Measurements from ENCODE around the gene OR9Q1.
"Not testable (repeated sequence)": the region's sequence is repeated elsewhere in the genome, so short reads cannot be mapped to it uniquely, and the experiment has no call there.

OR9Q1 gene, protein sequence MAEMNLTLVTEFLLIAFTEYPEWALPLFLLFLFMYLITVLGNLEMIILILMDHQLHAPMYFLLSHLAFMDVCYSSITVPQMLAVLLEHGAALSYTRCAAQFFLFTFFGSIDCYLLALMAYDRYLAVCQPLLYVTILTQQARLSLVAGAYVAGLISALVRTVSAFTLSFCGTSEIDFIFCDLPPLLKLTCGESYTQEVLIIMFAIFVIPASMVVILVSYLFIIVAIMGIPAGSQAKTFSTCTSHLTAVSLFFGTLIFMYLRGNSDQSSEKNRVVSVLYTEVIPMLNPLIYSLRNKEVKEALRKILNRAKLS

DNA sequence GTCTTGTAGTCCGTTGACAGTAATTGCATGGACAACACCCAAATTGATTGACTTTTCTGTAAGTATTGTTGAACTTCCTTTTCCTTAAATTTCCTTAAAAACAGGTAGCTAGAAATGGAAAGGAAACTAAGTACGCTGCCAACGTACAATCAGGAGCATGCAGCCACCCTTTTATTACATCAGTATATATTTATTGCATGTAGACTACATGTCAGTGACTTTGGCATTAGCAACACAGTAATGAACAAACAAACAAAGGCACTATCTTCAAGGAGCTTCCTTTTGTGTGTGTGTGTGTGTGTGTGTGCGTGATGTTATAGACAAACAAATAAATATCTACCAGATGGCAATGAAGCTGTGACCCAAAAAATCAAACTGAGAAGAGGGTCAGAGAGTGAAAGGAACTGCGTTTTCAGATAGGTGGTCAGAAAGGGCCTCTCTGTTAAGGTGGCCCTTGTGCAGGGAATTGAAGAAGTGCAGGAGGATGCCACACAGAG, at the start of gene OR9Q1:
TSS of gene OR9Q1 (plus strand) at position 447 of the 497 bp plus-strand sequence. CDS start 155,564 bp downstream, outside the sequence.
- DNase-seq: no peak

GRCh38 chr11:57974132-57974531, 49.5 kb upstream of the OR9Q1 start:
- DNase-seq: no peak

- DNase-seq: no peak
Observed at GRCh38 chr11:57974848-57975601, 48.7 kb upstream of the OR9Q1 start.

DNA sequence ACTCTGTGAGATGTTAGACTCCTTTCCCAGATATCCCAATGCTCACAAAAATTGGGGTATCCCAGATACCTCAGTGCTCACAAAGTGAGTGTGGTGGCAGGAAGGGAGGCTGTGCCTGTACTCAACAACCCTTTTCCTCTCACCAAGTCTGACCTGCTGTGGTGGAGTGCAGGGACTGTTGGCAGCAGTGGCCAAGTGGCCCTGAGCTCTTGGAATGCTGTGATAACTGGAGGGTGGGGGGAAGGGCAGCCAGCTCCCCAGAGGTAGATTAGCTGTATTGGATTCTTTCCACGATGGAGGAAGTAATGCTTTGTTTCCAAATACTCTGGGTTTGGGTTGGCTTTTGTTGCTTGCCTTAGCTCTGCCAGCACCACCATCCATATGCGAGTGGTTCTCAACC, 46.0 kb upstream of the OR9Q1 start:
- DNase-seq: no peak

GRCh38 chr11:57978686-57979531, 44.8 kb upstream of the OR9Q1 start:
- no peak for DNase-seq

DNA sequence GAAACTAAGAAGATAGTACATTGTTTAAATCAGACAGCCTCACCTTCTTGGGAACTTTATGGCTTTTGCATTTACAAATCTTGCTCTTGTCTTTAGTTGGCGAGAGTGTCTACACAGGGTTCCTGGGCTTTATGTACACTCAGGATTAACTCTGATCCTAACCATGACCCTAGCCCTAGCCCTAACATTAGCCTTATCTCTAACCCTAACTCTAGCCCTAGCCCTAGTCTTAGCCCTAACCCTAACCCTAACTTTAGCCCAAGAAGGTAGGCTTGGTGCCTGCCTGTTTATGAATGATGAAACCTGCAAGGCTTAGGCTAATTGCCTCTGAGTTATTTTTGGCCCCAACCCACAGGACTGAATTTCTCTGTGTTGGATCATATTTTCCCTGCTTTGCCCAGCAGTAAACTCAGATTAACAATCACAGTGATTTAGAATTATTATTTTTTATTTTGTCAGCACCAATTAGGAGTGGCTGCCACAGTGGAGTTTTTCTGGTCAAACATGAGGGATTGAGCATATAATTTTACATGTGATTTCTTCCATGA, 44.1 kb upstream of the OR9Q1 start:
- DNase-seq: no peak

GRCh38 chr11:57980201-57980600, 43.5 kb upstream of the OR9Q1 start:
- no peak for DNase-seq

DNA sequence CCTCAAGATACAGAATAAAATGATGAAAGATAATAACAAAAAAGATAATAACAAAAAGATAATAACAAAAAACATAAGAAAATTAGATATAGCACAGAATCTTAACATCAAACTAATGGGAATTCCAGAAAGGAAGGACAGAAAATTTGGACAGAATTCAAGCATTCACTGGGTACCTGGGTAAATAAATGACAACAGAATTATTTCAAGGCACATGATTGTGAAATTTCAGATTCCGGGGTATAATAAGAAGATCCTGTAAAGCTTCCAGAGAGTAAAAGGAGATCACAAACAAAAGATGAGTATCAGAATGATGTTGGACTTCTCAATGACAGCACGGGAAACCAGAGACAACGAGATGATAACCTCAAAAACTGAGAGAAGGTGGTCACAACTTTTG, 42.1 kb upstream of the OR9Q1 start:
- no peak for DNase-seq

DNA sequence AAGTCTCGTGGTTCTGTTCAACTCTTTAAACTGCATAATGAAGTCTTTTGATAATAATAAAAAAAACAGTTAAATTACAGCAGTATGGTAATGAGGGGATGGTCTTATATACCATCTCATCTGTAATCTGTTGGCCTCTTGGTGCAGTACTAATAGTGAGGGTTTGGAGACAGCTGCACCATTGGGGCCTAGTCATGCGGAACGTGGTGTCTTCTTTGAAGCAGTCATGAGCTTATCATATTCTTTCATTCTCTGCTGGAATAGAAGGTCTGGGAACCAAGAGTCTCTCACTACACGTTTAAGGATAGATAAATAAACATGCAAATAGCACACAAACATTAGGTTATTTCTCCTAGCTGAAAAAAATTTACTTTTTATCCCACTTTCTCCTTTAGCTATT, 40.9 kb upstream of the OR9Q1 start:
- no peak for DNase-seq

- DNase-seq: no peak
Observed at GRCh38 chr11:57983191-57983590, 40.5 kb upstream of the OR9Q1 start.

- not testable (repeated sequence) for DNase-seq
Observed at GRCh38 chr11:57999523-57999922, 24.2 kb upstream of the OR9Q1 start.

DNA sequence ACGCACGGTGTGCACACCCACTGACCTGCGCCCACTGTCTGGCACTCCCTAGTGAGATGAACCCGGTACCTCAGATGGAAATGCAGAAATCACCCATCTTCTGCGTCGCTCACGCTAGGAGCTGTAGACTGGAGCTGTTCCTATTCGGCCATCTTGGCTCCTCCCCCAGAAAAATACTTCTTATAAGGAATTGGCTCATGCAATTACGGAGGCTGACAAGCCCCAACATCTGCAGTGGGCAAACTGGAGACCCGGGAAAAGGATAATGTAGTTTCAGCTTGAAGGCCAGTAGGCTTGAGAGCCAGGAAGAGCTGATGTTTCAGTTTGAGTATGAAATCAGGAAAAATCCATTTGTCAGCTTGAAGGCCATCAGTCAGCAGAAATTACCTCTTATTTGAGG, 23.7 kb upstream of the OR9Q1 start:
- DNase-seq: not testable (repeated sequence)

- DNase-seq: no peak
Observed at GRCh38 chr11:58000699-58001098, 23.0 kb upstream of the OR9Q1 start.

GRCh38 chr11:58003036-58003435, 20.6 kb upstream of the OR9Q1 start:
- no peak for DNase-seq

DNA sequence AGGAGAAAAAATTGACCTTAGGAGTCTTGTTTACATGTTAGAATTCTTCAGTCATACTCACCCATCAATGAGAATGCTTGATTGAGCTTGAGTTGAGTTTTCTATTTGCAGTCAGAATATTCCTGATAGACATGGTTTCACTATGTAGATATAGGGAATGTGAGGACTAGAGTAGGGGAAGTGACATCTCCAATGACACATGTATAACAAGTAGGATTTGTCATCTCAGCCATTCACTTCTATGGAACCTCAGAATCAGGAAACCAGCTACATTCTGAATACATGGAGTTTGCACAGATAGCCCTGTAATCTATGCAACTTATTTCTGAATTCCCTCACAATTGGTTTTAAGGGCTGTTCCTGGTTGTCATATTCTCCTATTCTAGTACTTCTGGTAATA, 20.1 kb upstream of the OR9Q1 start:
- no peak for DNase-seq

- no peak for DNase-seq
Observed at GRCh38 chr11:58004664-58005063, 19.0 kb upstream of the OR9Q1 start.

- DNase-seq: no peak
Observed at GRCh38 chr11:58006940-58007339, 16.7 kb upstream of the OR9Q1 start.

GRCh38 chr11:58011771-58012170, 11.9 kb upstream of the OR9Q1 start:
- no peak for DNase-seq

GRCh38 chr11:58024601-58025091, 965 bp downstream of the OR9Q1 start:
- DNase-seq: no peak

GRCh38 chr11:58027341-58027740, 3.7 kb downstream of the OR9Q1 start:
- DNase-seq: no peak

DNA sequence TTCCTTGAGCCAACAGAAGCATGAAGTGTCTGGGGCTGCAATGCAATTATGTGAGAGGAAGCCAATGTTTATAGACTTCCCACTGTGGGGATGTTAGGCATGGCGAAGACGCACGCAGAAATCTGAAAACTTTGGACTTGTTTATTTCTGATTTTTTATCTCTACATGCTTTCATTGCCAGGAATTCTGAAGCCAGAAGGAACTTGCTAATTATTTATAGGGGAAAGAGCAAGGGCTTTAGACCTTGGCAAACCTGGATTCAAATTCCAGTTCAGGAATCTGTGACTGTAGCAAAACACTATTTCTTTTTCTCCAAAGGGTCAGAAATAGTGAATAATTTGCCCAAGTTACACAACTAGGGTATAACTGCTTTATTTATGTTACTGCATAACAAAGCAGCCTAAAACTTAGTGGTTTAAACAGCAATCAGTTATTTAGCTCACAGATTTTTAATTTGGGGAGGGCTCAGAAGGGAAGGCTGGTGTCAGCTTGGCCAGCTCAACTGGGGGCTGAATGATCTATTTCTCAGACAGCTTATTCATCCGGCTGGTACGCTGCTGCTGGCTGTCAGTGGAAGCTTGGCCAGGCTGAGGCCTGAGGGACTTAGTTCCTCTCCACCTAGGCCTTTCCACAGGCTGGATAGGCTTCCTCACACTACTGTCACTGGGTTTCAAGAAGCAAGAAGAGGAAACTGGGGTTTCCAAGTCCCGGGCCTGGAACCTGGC, 5.2 kb downstream of the OR9Q1 start:
- no peak for DNase-seq

DNA sequence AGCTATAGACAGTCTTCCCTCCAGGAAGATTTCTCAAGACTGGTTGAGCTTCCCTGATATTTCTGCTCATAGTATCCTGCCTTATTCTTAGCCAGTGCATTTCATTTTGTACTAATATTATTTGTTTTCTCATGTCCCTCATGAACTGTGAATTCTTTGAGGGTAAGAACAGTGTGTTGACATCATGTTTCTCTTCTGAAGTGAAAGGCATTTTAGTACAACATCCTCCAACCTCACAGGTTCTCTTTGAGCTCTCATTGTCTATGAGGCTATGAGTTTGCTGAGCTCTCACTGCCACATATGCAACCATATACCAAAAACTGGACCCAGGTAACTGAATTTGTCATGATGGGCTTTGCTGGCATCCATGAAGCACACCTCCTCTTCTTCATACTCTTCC, 7.0 kb downstream of the OR9Q1 start, which contains the start of gene OR6Q1:
TSS of gene OR6Q1 (plus strand) at position 301 of the 400 bp plus-strand sequence. CDS start at position 301, 0 bp downstream.
- no peak for DNase-seq

Data from NCI-H1105 treated with DMSO at 0.1 percent for 48 hours (cell line).